Liver (tissue), 9 donors: ENCODE measurements around the gene RHEB. TPM values are rescaled to one million over a fixed set of nuclear protein-coding genes. Genes with fewer than 3 reads are reported as not detected.

Experiments
- DNase-seq: peaks from one replicate; pipeline ENCODE4 v3.0.0-alpha.2; 2017; ENCODE audit warnings: low spot score
- H3K27ac ChIP-seq, 2 donors: one replicate each; pipeline ENCODE4 v1.7.0; 2013; ENCODE audit warnings: inconsistent platforms in 2 of 2, low read length in 2 of 2, control low read depth in 1 of 2, low read depth in 1 of 2, mild to moderate bottlenecking in 1 of 2
- H3K27me3 ChIP-seq, 4 donors: one replicate each; pipeline versions ENCODE4 v1.6.1 to v1.7.0; 2013; ENCODE audit warnings: low read length in 3 of 4, inconsistent platforms in 1 of 4, mild to moderate bottlenecking in 1 of 4, moderate library complexity in 1 of 4; ENCODE audit not compliant: control insufficient read depth in 4 of 4, insufficient read depth in 4 of 4
- H3K36me3 ChIP-seq, 4 donors: one replicate each; pipeline versions ENCODE4 v1.6.1 to v1.7.0; 2013; ENCODE audit warnings: low read length in 3 of 4, mild to moderate bottlenecking in 3 of 4, low read depth in 1 of 4, moderate library complexity in 1 of 4; ENCODE audit not compliant: control insufficient read depth in 4 of 4, insufficient read depth in 3 of 4
- H3K4me1 ChIP-seq, 4 donors: one replicate each; pipeline versions ENCODE4 v1.6.1 to v1.7.0; 2013; ENCODE audit warnings: low read length in 3 of 4, mild to moderate bottlenecking in 3 of 4, moderate library complexity in 1 of 4; ENCODE audit not compliant: control insufficient read depth in 4 of 4, insufficient read depth in 4 of 4
- H3K4me3 ChIP-seq, 3 donors: one replicate each; pipeline versions ENCODE4 v1.6.1 to v1.7.0; 2013; ENCODE audit warnings: low read length in 3 of 3, control low read depth in 1 of 3, low read depth in 1 of 3, mild to moderate bottlenecking in 1 of 3
- H3K9ac ChIP-seq, 2 donors: one replicate each; pipeline ENCODE4 v1.7.0; 2013; ENCODE audit warnings: low read length in 2 of 2, mild to moderate bottlenecking in 2 of 2, moderate library complexity in 2 of 2, control low read depth in 1 of 2, low read depth in 1 of 2
- H3K9me3 ChIP-seq, 4 donors: one replicate each; pipeline versions ENCODE4 v1.6.1 to v1.7.0; 2013; ENCODE audit warnings: low read length in 3 of 4; ENCODE audit not compliant: control insufficient read depth in 4 of 4
- EGR1 ChIP-seq, 2 donors: IDR thresholded peaks; 2 replicates each; pipeline ENCODE4 v1.6.1; 2016 to 2018; ENCODE audit warnings: antibody characterized with exemption in 2 of 2, low read depth in 2 of 2
- FOXA1 ChIP-seq: IDR thresholded peaks from 2 replicates; pipeline ENCODE4 v1.6.1; 2016; ENCODE audit warnings: antibody characterized with exemption
- FOXA2 ChIP-seq: IDR thresholded peaks from 2 replicates; pipeline ENCODE4 v1.6.1; 2016; ENCODE audit warnings: antibody characterized with exemption
- GABPA ChIP-seq, 2 donors: IDR thresholded peaks in 1 of 2; conservative IDR thresholded peaks in 1 of 2; 2 replicates each; pipeline ENCODE4 v1.6.1; 2016; ENCODE audit warnings: antibody characterized with exemption in 2 of 2, mild to moderate bottlenecking in 1 of 2, moderate library complexity in 1 of 2
- HNF4A ChIP-seq, 2 donors: conservative IDR thresholded peaks; 2 replicates each; pipeline ENCODE4 v1.6.1; 2016; ENCODE audit warnings: antibody characterized with exemption in 2 of 2, mild to moderate bottlenecking in 2 of 2
- HNF4G ChIP-seq: IDR thresholded peaks from 2 replicates; pipeline ENCODE4 v1.6.1; 2016; ENCODE audit warnings: antibody characterized with exemption
- NR2F2 ChIP-seq: IDR thresholded peaks from 2 replicates; pipeline ENCODE4 v1.6.1; 2016; ENCODE audit warnings: antibody characterized with exemption
- RAD21 ChIP-seq, 2 donors: IDR thresholded peaks; 2 replicates each; pipeline ENCODE4 v1.6.1; 2016; ENCODE audit warnings: antibody characterized with exemption in 2 of 2, mild to moderate bottlenecking in 2 of 2
- RXRA ChIP-seq, 2 donors: IDR thresholded peaks; 2 replicates each; pipeline ENCODE4 v1.6.1; 2017 to 2018; ENCODE audit warnings: antibody characterized with exemption in 2 of 2, mild to moderate bottlenecking in 1 of 2
- SP1 ChIP-seq: IDR thresholded peaks from 2 replicates; pipeline ENCODE4 v1.6.1; 2018; ENCODE audit warnings: antibody characterized with exemption, mild to moderate bottlenecking
- TAF1 ChIP-seq: conservative IDR thresholded peaks from 2 replicates; pipeline ENCODE4 v1.6.1; 2016; ENCODE audit warnings: antibody characterized with exemption, mild to moderate bottlenecking
- YY1 ChIP-seq: IDR thresholded peaks from 2 replicates; pipeline ENCODE4 v1.6.1; 2016; ENCODE audit warnings: antibody characterized with exemption, mild to moderate bottlenecking
- WGBS: extraction: QIAGEN DNeasy Blood & Tissue Kit; methylation state at CpG from one replicate; pipeline ENCODE4 v1.1.7; 2013; 5-methylcytosine and 5-hydroxymethylcytosine counted together
- polyA plus RNA-seq, 2 donors: library from polyadenylated mRNA; stranded (reverse) in 1 of 2; unstranded in 1 of 2; fragments of 200-250 nt in 1 of 2; fragments of >200 nt in 1 of 2; fragmentation: Nextera tagmentation in 1 of 2; extraction: Ambion mirVana in 1 of 2; gene quantifications; one replicate each; pipeline versions ENCODE4 v1.2.1 to v1.2.3, GENCODE V29; 2013 to 2015
- total RNA-seq, 2 donors: library from RNA; depleted of rRNA; stranded (reverse); fragments of >200 nt; gene quantifications; one replicate each; pipeline ENCODE4 v1.2.3, GENCODE V29; 2014
- TF ChIP-seq, protein P1 (sequence below): IDR thresholded peaks from 2 replicates; pipeline ENCODE4 v1.6.1; 2016; ENCODE audit warnings: antibody characterized with exemption, mild to moderate bottlenecking
- TF ChIP-seq, protein P2 (sequence below): IDR thresholded peaks from 2 replicates; pipeline ENCODE4 v1.6.1; 2016; ENCODE audit warnings: antibody characterized with exemption
- TF ChIP-seq, protein P3 (sequence below): IDR thresholded peaks from 2 replicates; pipeline ENCODE4 v1.6.1; 2016; ENCODE audit warnings: antibody characterized with exemption
- TF ChIP-seq, protein P4 (sequence below): IDR thresholded peaks from 2 replicates; pipeline ENCODE4 v1.6.1; 2016; ENCODE audit warnings: antibody characterized with exemption
- donor health status: healthy.
- donor health status: healthy.
- donor health status: healthy.
- donor health status: healthy.
- donor health status: healthy.

RHEB gene
- total and polyA plus RNA-seq, 4 donors, result 29.5 to 59.0 (median 36.5) TPM

- Histone ChIP-seq H3K36me3 (no peaks in the 10 kb centered on the region), H3K27ac (no peak overlapping the region), H3K9ac (no peak overlapping the region), H3K9me3 (no peaks in the 10 kb centered on the region), H3K27me3 (peaks cover 0 to 2% (median 0%) of the 10 kb centered on the region in 4 donors), H3K4me1 (no peaks in the 10 kb centered on the region), H3K4me3 (no peak overlapping the region)
- WGBS, result 96% methylated on average over 25 of the region's 25 CpGs
- no peak for DNase-seq
- TF ChIP-seq FOXA2, result no peak
- TF ChIP-seq, protein P1, sequence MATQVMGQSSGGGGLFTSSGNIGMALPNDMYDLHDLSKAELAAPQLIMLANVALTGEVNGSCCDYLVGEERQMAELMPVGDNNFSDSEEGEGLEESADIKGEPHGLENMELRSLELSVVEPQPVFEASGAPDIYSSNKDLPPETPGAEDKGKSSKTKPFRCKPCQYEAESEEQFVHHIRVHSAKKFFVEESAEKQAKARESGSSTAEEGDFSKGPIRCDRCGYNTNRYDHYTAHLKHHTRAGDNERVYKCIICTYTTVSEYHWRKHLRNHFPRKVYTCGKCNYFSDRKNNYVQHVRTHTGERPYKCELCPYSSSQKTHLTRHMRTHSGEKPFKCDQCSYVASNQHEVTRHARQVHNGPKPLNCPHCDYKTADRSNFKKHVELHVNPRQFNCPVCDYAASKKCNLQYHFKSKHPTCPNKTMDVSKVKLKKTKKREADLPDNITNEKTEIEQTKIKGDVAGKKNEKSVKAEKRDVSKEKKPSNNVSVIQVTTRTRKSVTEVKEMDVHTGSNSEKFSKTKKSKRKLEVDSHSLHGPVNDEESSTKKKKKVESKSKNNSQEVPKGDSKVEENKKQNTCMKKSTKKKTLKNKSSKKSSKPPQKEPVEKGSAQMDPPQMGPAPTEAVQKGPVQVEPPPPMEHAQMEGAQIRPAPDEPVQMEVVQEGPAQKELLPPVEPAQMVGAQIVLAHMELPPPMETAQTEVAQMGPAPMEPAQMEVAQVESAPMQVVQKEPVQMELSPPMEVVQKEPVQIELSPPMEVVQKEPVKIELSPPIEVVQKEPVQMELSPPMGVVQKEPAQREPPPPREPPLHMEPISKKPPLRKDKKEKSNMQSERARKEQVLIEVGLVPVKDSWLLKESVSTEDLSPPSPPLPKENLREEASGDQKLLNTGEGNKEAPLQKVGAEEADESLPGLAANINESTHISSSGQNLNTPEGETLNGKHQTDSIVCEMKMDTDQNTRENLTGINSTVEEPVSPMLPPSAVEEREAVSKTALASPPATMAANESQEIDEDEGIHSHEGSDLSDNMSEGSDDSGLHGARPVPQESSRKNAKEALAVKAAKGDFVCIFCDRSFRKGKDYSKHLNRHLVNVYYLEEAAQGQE, result no peak
- no peak for TF ChIP-seq RXRA (IDR thresholded peaks at IDR 0.05)
- no peak for TF ChIP-seq EGR1 (IDR thresholded peaks at IDR 0.05; ENCODE audit: low read depth in 2 of 2)
- TF ChIP-seq, protein P2, sequence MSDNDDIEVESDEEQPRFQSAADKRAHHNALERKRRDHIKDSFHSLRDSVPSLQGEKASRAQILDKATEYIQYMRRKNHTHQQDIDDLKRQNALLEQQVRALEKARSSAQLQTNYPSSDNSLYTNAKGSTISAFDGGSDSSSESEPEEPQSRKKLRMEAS, result no peak
- TF ChIP-seq, protein P3, sequence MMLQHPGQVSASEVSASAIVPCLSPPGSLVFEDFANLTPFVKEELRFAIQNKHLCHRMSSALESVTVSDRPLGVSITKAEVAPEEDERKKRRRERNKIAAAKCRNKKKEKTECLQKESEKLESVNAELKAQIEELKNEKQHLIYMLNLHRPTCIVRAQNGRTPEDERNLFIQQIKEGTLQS, result no peak
- TF ChIP-seq, protein P4, sequence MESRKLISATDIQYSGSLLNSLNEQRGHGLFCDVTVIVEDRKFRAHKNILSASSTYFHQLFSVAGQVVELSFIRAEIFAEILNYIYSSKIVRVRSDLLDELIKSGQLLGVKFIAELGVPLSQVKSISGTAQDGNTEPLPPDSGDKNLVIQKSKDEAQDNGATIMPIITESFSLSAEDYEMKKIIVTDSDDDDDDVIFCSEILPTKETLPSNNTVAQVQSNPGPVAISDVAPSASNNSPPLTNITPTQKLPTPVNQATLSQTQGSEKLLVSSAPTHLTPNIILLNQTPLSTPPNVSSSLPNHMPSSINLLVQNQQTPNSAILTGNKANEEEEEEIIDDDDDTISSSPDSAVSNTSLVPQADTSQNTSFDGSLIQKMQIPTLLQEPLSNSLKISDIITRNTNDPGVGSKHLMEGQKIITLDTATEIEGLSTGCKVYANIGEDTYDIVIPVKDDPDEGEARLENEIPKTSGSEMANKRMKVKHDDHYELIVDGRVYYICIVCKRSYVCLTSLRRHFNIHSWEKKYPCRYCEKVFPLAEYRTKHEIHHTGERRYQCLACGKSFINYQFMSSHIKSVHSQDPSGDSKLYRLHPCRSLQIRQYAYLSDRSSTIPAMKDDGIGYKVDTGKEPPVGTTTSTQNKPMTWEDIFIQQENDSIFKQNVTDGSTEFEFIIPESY, result no peak
- no peak for TF ChIP-seq NR2F2
- TF ChIP-seq HNF4G, result no peak
- no peak for TF ChIP-seq HNF4A (conservative IDR thresholded peaks at IDR 0.05)
- no peak for TF ChIP-seq SP1
- TF ChIP-seq RAD21 (IDR thresholded peaks at IDR 0.05), result no peak
- no peak for TF ChIP-seq FOXA1
- no peak for TF ChIP-seq GABPA (IDR thresholded peaks at IDR 0.05 in 1 of 2, conservative IDR thresholded peaks at IDR 0.05 in 1 of 2)
- no peak for TF ChIP-seq TAF1
Measured at GRCh38 chr7:151431768-151432311, 87.9 kb downstream of the RHEB start.

GRCh38 chr7:151431281-151431767 is 88.4 kb downstream of the RHEB start:
- TF ChIP-seq, protein P3, result no peak
- TF ChIP-seq RAD21 (IDR thresholded peaks at IDR 0.05), result no peak
- no peak for TF ChIP-seq NR2F2
- TF ChIP-seq YY1, result no peak
- Histone ChIP-seq H3K9ac (no peak overlapping the region), H3K4me1 (no peaks in the 10 kb centered on the region), H3K27ac (no peak overlapping the region), H3K27me3 (peaks cover 0 to 2% (median 0%) of the 10 kb centered on the region in 4 donors), H3K4me3 (no peak overlapping the region), H3K36me3 (no peaks in the 10 kb centered on the region), H3K9me3 (no peaks in the 10 kb centered on the region)
- no peak for DNase-seq
- WGBS, result 94% methylated on average over 13 of the region's 13 CpGs
